ENCODE data around the gene COPS9.

Gene COPS9

GRCh38 chr2:240136013-240136670, at the start of gene COPS9:
Gene COPS9, minus strand, starts transcription at chr2:240136305. Its CDS starts 21 bp downstream, at chr2:240136284.
- DNase-seq (ENCODE audit: low read depth): peak; percentile 94

- DNase-seq (ENCODE audit: low read depth): no peak
These were observed 48.6 kb upstream of the COPS9 start for GRCh38 chr2:240184656-240185055.

- DNase-seq (ENCODE audit: low read depth): no peak
These were observed 47.9 kb upstream of the COPS9 start for GRCh38 chr2:240183875-240184590.

- DNase-seq (ENCODE audit: low read depth): no peak
These were observed 47.1 kb upstream of the COPS9 start for GRCh38 chr2:240183006-240183874.

- DNase-seq (ENCODE audit: low read depth): no peak
These were observed 46.4 kb upstream of the COPS9 start for GRCh38 chr2:240182476-240182875.

GRCh38 chr2:240182001-240182400, 45.9 kb upstream of the COPS9 start:
- DNase-seq (ENCODE audit: low read depth): no peak

- no peak for DNase-seq (ENCODE audit: low read depth)
These were observed 44.0 kb upstream of the COPS9 start for GRCh38 chr2:240179941-240180666.

GRCh38 chr2:240179186-240179815, 43.2 kb upstream of the COPS9 start:
- no peak for DNase-seq (ENCODE audit: low read depth)

GRCh38 chr2:240178564-240178963, 42.5 kb upstream of the COPS9 start:
- DNase-seq (ENCODE audit: low read depth): no peak

GRCh38 chr2:240174496-240174895, 38.4 kb upstream of the COPS9 start:
- DNase-seq (ENCODE audit: low read depth): no peak

GRCh38 chr2:240172071-240172895, 36.2 kb upstream of the COPS9 start:
- no peak for DNase-seq (ENCODE audit: low read depth)

GRCh38 chr2:240170883-240171282, 34.8 kb upstream of the COPS9 start:
- DNase-seq (ENCODE audit: low read depth): no peak

GRCh38 chr2:240170354-240170735, 34.2 kb upstream of the COPS9 start:
- DNase-seq (ENCODE audit: low read depth): no peak

- DNase-seq (ENCODE audit: low read depth): no peak
These were observed 33.6 kb upstream of the COPS9 start for GRCh38 chr2:240169486-240170353.

- no peak for DNase-seq (ENCODE audit: low read depth)
These were observed 32.6 kb upstream of the COPS9 start for GRCh38 chr2:240168546-240169361.

GRCh38 chr2:240168041-240168440, 31.9 kb upstream of the COPS9 start:
- DNase-seq (ENCODE audit: low read depth): no peak

GRCh38 chr2:240167588-240167880, 31.4 kb upstream of the COPS9 start:
- DNase-seq (ENCODE audit: low read depth): no peak

GRCh38 chr2:240166761-240167587, 30.9 kb upstream of the COPS9 start:
- no peak for DNase-seq (ENCODE audit: low read depth)
